GM12801 (cell line): Measurements from ENCODE around the gene DPP6.

Source experiments
- TF ChIP-seq, protein P1 (sequence below): IDR thresholded peaks from one replicate; pipeline ENCODE4 v1.5.1; 2011; ENCODE audit warnings: control low read depth; ENCODE audit not compliant: insufficient read length; ENCODE audit errors: extremely low read depth

The DPP6 gene

DNA sequence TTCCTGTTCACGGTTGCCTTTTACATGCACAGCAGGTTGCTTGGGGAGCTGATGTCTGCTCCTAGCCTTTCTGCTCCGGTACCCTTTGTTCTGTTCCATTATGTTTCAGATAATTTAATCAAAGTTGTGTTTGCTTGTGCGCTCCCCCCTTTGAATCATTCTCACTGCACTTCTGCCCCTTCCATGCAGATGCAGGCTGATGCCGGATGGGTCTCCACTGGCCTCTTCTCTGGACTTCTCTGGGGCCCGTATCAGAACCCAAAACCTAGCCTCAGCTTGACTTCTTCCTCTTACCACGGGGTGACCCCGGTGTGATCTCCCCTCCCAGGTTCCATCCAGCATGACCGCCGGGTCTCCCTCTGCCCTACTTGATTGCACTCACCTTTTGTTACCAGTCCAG is 272.0 kb downstream of the DPP6 start:
- TF ChIP-seq, protein P1, sequence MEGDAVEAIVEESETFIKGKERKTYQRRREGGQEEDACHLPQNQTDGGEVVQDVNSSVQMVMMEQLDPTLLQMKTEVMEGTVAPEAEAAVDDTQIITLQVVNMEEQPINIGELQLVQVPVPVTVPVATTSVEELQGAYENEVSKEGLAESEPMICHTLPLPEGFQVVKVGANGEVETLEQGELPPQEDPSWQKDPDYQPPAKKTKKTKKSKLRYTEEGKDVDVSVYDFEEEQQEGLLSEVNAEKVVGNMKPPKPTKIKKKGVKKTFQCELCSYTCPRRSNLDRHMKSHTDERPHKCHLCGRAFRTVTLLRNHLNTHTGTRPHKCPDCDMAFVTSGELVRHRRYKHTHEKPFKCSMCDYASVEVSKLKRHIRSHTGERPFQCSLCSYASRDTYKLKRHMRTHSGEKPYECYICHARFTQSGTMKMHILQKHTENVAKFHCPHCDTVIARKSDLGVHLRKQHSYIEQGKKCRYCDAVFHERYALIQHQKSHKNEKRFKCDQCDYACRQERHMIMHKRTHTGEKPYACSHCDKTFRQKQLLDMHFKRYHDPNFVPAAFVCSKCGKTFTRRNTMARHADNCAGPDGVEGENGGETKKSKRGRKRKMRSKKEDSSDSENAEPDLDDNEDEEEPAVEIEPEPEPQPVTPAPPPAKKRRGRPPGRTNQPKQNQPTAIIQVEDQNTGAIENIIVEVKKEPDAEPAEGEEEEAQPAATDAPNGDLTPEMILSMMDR = no peak

DNA sequence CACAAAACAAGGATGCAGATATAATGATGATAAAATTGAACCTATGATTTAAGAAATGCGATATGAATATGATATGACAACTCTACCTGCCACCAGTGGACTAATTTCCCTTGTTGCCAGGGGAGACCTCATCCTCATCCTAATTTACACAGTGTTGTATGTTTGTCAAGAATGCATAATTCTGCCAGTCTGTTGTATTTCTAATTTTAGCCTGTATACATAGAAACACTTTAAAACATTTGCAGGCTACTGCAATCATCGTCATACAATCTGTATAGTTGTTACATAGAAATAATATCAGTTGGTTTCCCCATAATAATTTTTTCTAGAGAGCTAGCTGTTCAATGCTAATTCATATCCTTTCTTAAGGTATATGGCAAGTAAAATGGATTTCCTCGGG is 274.2 kb downstream of the DPP6 start:
- TF ChIP-seq, protein P1 = no peak

DNA sequence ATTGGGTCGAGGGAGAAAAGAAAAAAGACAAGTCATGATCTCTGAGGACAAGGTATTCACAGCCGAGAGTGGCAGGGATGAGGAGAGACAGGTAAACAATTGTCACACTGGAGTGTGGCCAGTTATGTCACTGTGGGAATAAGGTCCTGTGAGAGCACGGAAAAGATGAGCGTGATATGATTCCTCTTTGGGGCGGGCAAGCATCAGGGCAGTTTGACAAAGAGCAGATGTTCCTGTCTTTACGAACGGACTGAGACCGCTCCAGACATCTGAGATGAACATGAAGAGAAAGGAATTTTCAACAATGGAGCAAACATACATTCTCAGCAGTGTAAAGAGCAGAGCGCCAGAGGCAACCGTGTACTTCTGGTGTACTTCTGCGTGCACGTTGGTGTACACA is 278.1 kb downstream of the DPP6 start:
- TF ChIP-seq, protein P1 = no peak

DNA sequence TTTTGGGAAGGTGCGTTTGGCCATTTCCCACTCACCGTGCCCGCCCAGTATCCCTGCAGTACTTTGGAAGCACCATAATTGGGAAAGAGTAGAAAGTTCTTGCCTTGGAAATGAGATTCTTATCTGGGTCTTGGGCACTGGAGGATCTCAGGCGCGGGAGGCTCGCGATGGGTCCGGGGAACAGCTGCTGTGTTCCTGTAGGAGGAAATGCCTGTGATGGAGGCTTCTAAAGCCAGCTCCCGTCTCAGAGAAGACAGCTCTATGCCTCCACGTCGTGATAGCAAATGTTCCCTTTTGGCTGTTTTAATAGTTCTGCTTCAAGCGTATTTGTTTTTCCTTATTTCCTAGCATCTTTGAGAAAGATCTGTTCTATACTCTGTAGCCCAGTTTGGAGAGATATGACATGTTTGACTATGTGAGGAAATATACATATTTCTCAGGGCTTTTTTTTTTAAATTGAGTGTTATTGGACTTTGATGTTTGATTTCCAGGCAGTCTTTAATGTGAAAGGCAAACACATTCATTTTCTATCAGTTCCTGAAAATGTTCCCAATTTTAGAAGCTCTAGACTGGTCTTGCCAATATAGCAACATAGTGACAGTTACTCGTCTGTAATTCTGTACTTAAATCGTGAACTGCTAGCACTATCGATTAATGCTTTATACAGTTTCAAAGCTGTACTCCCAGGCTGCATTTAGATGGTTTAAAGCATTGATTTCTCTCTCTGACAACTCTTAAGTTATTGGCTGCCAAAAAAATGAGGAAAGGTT is 280.8 kb downstream of the DPP6 start:
- TF ChIP-seq, protein P1 = no peak

DNA sequence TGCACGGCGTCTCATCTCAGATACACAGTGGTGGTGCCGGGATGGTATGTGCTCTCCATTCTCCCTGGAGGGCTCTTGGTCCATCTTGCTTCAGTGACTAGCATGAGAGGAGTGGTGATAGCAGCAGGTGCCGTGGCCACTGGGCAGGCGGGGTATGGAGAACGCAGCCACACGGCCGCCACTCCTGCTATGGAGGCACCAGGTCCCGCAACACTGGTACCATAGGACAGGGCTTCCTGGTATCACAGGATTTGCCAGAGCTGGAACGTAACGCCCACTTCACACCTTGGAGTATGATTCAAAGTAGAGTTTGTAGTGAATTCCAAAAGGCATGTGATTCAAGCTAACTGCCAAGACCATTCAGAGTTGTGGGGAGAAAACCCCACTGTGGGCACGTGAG is 284.1 kb downstream of the DPP6 start:
- TF ChIP-seq, protein P1 = no peak

DNA sequence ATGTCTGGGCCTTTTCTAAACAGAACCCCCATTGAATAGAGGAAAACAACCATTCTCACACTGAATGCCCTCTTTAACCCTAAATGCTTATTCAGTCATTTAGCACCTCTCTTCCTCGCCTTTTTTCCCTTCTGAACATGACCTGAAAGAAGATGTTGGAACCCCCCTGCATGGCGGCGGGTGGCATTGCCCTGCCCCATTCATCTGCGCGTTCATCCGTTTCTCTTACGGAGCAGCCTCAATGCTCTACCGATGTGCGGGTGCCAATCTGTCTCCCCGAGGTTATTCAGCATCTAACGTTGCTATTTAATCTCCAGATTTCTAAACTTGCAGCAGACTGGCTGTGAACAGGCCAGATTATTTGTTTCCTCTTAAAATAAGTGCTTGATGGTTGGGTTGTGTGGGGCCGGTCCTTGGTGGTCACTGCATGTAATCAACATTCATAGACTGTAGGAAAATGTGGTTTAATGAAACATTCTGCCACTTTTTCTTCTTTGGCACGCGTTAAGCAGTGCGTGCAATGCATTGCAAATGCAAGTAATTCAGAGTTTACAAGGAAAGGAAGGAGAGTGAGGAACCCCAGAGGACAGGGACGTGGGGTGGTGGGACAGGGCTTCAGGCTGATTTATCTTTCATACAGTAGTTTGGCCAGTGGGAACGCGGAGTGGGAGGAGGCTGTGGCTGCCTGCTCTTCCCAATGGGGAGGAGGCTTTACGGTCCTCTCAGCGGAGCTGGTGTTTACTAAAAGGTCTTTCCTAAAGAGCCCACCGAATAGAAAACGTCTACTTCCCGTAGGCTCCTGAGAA is 286.7 kb downstream of the DPP6 start:
- TF ChIP-seq, protein P1 = no peak

DNA sequence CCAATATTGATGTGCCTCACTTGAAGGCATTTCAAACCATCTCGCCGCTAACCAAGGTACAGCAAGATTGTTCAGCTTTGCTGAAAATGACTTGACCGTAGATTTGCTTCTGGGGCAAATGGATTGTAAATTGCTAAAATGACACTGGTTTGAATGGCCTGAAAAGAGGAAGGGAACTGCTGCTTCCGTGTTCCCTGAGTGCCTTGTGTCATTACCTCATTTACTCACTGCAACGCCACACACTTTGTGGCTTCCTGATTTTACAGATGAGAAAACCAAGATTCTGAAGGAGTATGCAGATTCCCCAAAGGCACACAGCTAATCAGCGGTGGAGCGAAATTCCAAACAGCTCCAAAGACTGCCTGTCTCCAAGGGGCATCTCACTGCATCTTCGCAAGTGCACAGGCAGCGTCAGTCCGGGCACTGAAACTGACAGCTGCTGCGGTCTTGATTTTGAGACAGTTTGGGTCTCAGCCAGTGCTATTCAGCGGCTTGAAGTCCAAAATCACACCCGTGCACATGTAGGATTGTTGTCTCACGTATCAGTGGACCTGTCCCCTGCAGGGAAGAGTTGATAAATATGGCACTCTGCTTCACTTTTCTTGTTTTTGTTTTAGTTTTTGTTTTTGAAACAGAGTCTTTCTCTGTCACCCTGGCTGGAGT is 290.9 kb downstream of the DPP6 start:
- TF ChIP-seq, protein P1 = no peak
